B cell (primary cell): ENCODE results near the gene BEND3.

Source experiments
- CTCF ChIP-seq: fragments of 200-600 bp; IDR thresholded peaks from one replicate; pipeline ENCODE4 v1.8.0; 2022; ENCODE audit warnings: antibody characterized with exemption, mild to moderate bottlenecking
- EZH2 ChIP-seq: IDR thresholded peaks from 2 replicates; pipeline ENCODE4 v1.6.1; 2012; ENCODE audit warnings: borderline replicate concordance, low read depth, mild to moderate bottlenecking, moderate library complexity, low read length; ENCODE audit not compliant: insufficient read depth, poor library complexity, severe bottlenecking

DNA sequence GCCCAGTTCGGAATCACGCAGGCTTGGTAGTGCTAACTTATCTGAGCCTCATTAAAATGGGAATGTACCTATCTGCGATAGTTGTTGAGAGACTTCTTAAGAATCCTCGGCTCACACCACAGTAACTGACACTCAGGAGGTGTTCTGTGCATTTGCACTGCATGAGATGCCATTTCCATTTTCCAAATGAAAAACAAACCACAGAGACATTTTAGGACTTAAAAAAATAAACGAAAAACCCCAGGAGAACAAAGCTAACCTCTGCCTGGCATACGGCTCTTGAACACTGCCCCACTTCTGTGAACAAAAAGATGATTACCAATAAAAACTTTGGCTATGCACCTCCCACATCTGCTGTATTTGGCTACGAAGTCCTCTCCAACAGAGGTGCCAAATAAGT lies 37.6 kb downstream of the BEND3 start:
- TF ChIP-seq CTCF (no peak), EZH2 (no peak)
